GM12878 (cell line): ENCODE results near the gene LBH. TPM values are rescaled to one million over a fixed set of nuclear protein-coding genes. Genes with fewer than 3 reads are reported as not detected.

ENCODE experiments used
- ATAC-seq: fragments of 200-7000 bp; cut with Tn5 transposase; 3 replicates; pipeline ENCODE4 v1.9.1; 2020; ENCODE audit warnings: mild to moderate bottlenecking, moderate library complexity
- BruUV-seq: library from RNA; stranded (reverse); fragments of 400-500 nt; replicated peaks from 2 replicates; lab custom pipeline; 2021; lab: Mats Ljungman, UMichigan
- CTCF ChIA-PET: fragments of 300-600 bp; sonication (Branson Sonifier 250); formaldehyde crosslinking; extraction: SDS; loops from one replicate; lab custom pipeline; 2021; ENCODE audit warnings: inconsistent platforms; lab: Yijun Ruan, JAX
- POLR2A ChIA-PET: fragments of 350-600 bp; formaldehyde crosslinking; extraction: SDS; loops from one replicate; lab custom pipeline; 2021; ENCODE audit warnings: inconsistent platforms; lab: Charles Lee
- RAD21 ChIA-PET: fragments of 300-600 bp; sonication (Branson Sonifier 250); formaldehyde crosslinking; loops from one replicate; lab custom pipeline; 2023; ENCODE audit warnings: antibody characterized with exemption; ENCODE audit not compliant: unreplicated experiment; lab: Charles Lee
- SMC1A ChIA-PET: fragments of 300-600 bp; sonication (Branson Sonifier 250); formaldehyde crosslinking; loops from one replicate; lab custom pipeline; 2023; ENCODE audit not compliant: unreplicated experiment, uncharacterized antibody; lab: Charles Lee
- DNase-seq: peaks from one replicate; pipeline ENCODE4 v3.0.0-alpha.2; 2011; ENCODE audit warnings: low read depth, low spot score
- FAIRE-seq: peaks from 3 replicates; lab custom pipeline; 2011; peaks lifted over from hg19 to GRCh38; lab: Jason Lieb, UNC
- H2AFZ ChIP-seq: 2 replicates; pipeline ENCODE4 v1.6.0; 2011; ENCODE audit warnings: low read depth, low read length, control low read depth; ENCODE audit not compliant: control insufficient read depth
- H3K27ac ChIP-seq: 2 replicates; pipeline ENCODE4 v1.5.1; 2011; ENCODE audit warnings: control low read depth; ENCODE audit not compliant: control insufficient read depth, insufficient read depth
- H3K27me3 ChIP-seq, 2 experiments: replicated peaks in 1 of 2; 2 replicates each; pipeline versions ENCODE4 v1.6.0 to v1.6.1; 2011; ENCODE audit warnings: low read length in 1 of 2; ENCODE audit not compliant: control insufficient read depth in 2 of 2, insufficient read depth in 2 of 2
- H3K36me3 ChIP-seq, 2 experiments: 2 replicates each; pipeline ENCODE4 v1.5.1; 2011; ENCODE audit warnings: low read length in 1 of 2; ENCODE audit not compliant: control insufficient read depth in 2 of 2, insufficient read depth in 2 of 2
- H3K4me1 ChIP-seq: 2 replicates; pipeline ENCODE4 v1.6.1; 2011; ENCODE audit warnings: mild to moderate bottlenecking, low read length, moderate library complexity, mixed read lengths; ENCODE audit not compliant: control insufficient read depth, insufficient read depth
- H3K4me2 ChIP-seq: 2 replicates; pipeline ENCODE4 v1.6.0; 2011; ENCODE audit warnings: control low read depth; ENCODE audit not compliant: control insufficient read depth, insufficient read depth
- H3K4me3 ChIP-seq: fragments of 200-600 bp; sonication (generic); 2 replicates; pipeline ENCODE4 v1.5.1; 2016
- H3K79me2 ChIP-seq: 2 replicates; pipeline ENCODE4 v1.6.0; 2011; ENCODE audit warnings: low read length; ENCODE audit not compliant: control insufficient read depth, insufficient read depth
- H3K9ac ChIP-seq: 2 replicates; pipeline ENCODE4 v1.8.0; 2011; ENCODE audit warnings: low read length, control low read depth, mixed read lengths; ENCODE audit not compliant: control insufficient read depth, insufficient read depth
- H3K9me3 ChIP-seq: replicated peaks from 3 replicates; pipeline ENCODE4 v1.5.1; 2011; ENCODE audit warnings: mild to moderate bottlenecking, low read length; ENCODE audit not compliant: control insufficient read depth, insufficient read depth
- H4K20me1 ChIP-seq: 2 replicates; pipeline ENCODE4 v1.6.0; 2011; ENCODE audit not compliant: control insufficient read depth, insufficient read depth
- BRCA1 ChIP-seq: IDR thresholded peaks from 2 replicates; pipeline ENCODE4 v1.6.1; 2011; ENCODE audit warnings: low read depth, low read length, improper control_type of control experiment
- FOXM1 ChIP-seq: IDR thresholded peaks from 2 replicates; pipeline ENCODE4 v1.6.1; 2012; ENCODE audit warnings: low read depth, mild to moderate bottlenecking, inconsistent platforms, low read length, moderate library complexity
- IRF4 ChIP-seq: IDR thresholded peaks from 2 replicates; pipeline ENCODE4 v1.6.1; 2011; ENCODE audit warnings: low read depth, low read length
- NR2F1 ChIP-seq: fragments of 450-650 bp; conservative IDR thresholded peaks from 2 replicates; pipeline ENCODE4 v1.6.1; 2017; ENCODE audit warnings: mild to moderate bottlenecking
- POLR2AphosphoS5 ChIP-seq: IDR thresholded peaks from 2 replicates; pipeline ENCODE4 v1.6.1; 2011; ENCODE audit warnings: mild to moderate bottlenecking, low read length, inconsistent platforms
- SPI1 ChIP-seq: IDR thresholded peaks from 2 replicates; pipeline ENCODE4 v1.6.1; 2011; ENCODE audit warnings: low read depth, mild to moderate bottlenecking, low read length, moderate library complexity, borderline replicate concordance; ENCODE audit not compliant: insufficient read depth
- SREBF2 ChIP-seq: IDR thresholded peaks from 2 replicates; pipeline ENCODE4 v1.6.1; 2012; ENCODE audit warnings: mild to moderate bottlenecking, low read length
- YBX1 ChIP-seq: fragments of 450-650 bp; IDR thresholded peaks from 2 replicates; pipeline ENCODE4 v1.6.1; 2016; ENCODE audit warnings: antibody characterized with exemption
- ZBED1 ChIP-seq: IDR thresholded peaks from 2 replicates; pipeline ENCODE4 v1.6.1; 2016; ENCODE audit warnings: borderline replicate concordance
- ZNF217 ChIP-seq: fragments of 450-650 bp; IDR thresholded peaks from 2 replicates; pipeline ENCODE4 v1.6.1; 2017; ENCODE audit warnings: antibody characterized with exemption, mild to moderate bottlenecking
- WGBS: methylation state at CpG from one replicate; pipeline ENCODE4 v1.1.6; 2016; ENCODE audit warnings: low lambda C conversion rate; ENCODE audit not compliant: insufficient replicate concordance, insufficient coverage; ENCODE audit errors: missing lambda C conversion rate; 5-methylcytosine and 5-hydroxymethylcytosine counted together
- in situ Hi-C: fragments of 300-500 bp; cut with MboI; formaldehyde crosslinking; loops from 9 replicates; pipeline ENCODE4 v1.14.3; 2018; ENCODE audit warnings: mixed read lengths
- intact Hi-C: fragments of 100-400 bp; cut with micrococcal nuclease; formaldehyde crosslinking; loops from one replicate; pipeline ENCODE4 v1.14.2; 2022; ENCODE audit not compliant: unreplicated experiment
- polyA plus RNA-seq, 11 experiments: library from polyadenylated mRNA; depleted of rRNA in 4 of 11; unstranded in 6 of 11; stranded (reverse) in 5 of 11; fragments of >200 nt; fragmentation: Nextera tagmentation in 4 of 11; fragmentation: Illumina TruSeq in 1 of 11; extraction: Ambion mirVana in 4 of 11; extraction: Trizol in 1 of 11; gene quantifications; 1 replicate in 1 of 11; 2 replicates in 10 of 11; pipeline versions ENCODE4 v1.2.1 to v1.2.3, GENCODE V29; 2011 to 2016; ENCODE audit warnings: inconsistent platforms in 2 of 11, missing spikeins in 2 of 11, low read depth in 1 of 11
- total RNA-seq, 4 experiments: library from RNA; depleted of rRNA in 3 of 4; stranded (reverse); fragments of >200 nt in 3 of 4; fragmentation: Illumina TruSeq in 1 of 4; extraction: Trizol in 1 of 4; gene quantifications; 2 replicates each; pipeline versions ENCODE4 v1.2.1 to v1.2.3, GENCODE V29; 2013 to 2021

LBH gene
- total and polyA plus RNA-seq, 10 of the 15 experiments (the other 5 are each of a cell fraction or from before 2014, with no cell fraction given), result 9.3 to 133 (median 34.1) TPM

DNA sequence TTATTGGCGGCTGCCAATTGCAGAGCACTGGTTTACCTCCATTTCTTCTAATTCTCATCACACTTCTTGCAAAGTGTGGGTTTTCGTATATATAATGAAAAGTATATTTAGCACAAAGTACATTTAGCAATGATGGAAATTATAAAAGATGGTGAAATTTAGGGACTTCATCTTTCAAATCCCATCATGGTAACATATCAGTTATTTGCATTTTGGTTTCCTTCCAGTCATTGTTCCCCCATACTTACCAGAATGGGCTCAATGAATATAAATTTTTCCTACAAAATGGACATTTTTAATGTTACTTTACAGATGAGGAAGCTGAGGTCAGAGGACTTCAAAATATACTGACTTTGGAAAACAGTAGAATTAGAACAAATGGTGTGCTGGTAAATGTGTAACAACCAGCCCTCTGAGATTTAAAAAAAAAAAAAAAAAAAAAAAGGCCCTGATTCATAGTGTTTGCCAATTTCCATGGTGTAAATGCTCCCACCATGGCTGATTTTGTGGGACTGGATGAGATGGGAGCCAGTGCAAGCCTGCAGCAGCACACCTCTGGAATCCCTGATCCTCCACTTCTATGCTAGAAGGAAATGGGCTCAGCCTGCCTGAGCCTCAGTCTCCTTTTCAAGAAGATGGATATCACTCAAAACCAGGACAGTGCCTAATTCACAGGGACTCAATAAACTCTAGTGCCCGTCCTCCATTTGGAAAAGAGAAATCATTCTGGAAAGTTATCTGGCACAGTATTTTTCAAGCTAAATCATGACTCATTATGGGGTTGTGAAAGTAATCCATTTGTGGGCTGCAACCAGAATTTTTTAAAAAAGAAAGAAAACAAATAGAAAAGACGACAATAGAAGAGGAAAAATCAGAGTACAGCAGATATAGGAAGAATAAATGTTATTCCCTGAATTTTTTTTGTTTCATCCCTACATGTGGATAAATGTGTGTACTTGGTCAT lies 34.0 kb downstream of the LBH start:
- ChIA-PET POLR2A (interaction anchor here (0.9 to 1.5 kb wide), 3 partner anchors 11 to 31 kb away, joined by 3 read pairs; no protein-coding TSS in a partner anchor), SMC1A (interaction anchor here (0.5 to 5.9 kb wide), 13 partner anchors 12 to 446 kb away, joined by 3 to 24 read pairs (median 3); no protein-coding TSS in a partner anchor), RAD21 (interaction anchor here (0.6 to 2.1 kb wide), 13 partner anchors 10 to 439 kb away, joined by 3 to 9 read pairs (median 4); partner anchors contain the start of gene YPEL5), CTCF (interaction anchor here (0.6 to 1.6 kb wide), 5 partner anchors 12 to 57 kb away, joined by 3 to 4 read pairs (median 3); no protein-coding TSS in a partner anchor)
- Histone ChIP-seq H3K4me3 (no peak overlapping the region), H3K36me3 (no peaks in the 10 kb centered on the region), H4K20me1 (no peaks in the 10 kb centered on the region), H3K9ac (no peak overlapping the region), H3K9me3 (peaks cover 11% of the 10 kb centered on the region), H2AFZ (no peak overlapping the region), H3K27me3 (no peaks in the 10 kb centered on the region), H3K4me2 (no peak overlapping the region), H3K79me2 (no peaks in the 10 kb centered on the region), H3K4me1 (peaks cover 6% of the 10 kb centered on the region), H3K27ac (no peak overlapping the region)
- in situ Hi-C loops, result no loop called here
- intact Hi-C loops, result no loop called here
- FAIRE-seq (no peak), ATAC-seq (no peak), DNase-seq (no peak)
- WGBS, result 49% methylated on average over 4 of the region's 4 CpGs
- no TSS peak for BruUV-seq
- TF ChIP-seq POLR2AphosphoS5 (no peak), SREBF2 (no peak)

GRCh38 chr2:30266051-30266621 lies 34.8 kb downstream of the LBH start:
- Histone ChIP-seq H4K20me1 (no peaks in the 10 kb centered on the region), H2AFZ (peak overlapping the region; percentile 58), H3K4me3 (no peak overlapping the region), H3K9me3 (peaks cover 11% of the 10 kb centered on the region), H3K4me2 (no peak overlapping the region), H3K9ac (no peak overlapping the region), H3K27ac (no peak overlapping the region), H3K36me3 (no peaks in the 10 kb centered on the region), H3K4me1 (peaks cover 6% of the 10 kb centered on the region), H3K27me3 (no peaks in the 10 kb centered on the region), H3K79me2 (no peaks in the 10 kb centered on the region)
- FAIRE-seq, result no peak
- ChIA-PET RAD21 (interaction anchor here (0.6 to 2.1 kb wide), 11 partner anchors 10 to 439 kb away, joined by 3 to 9 read pairs (median 4); no protein-coding TSS in a partner anchor), POLR2A (interaction anchor here (0.9 to 1.5 kb wide), 3 partner anchors 10 to 32 kb away, joined by 3 read pairs; no protein-coding TSS in a partner anchor), SMC1A (interaction anchor here (0.8 to 5.9 kb wide), 12 partner anchors 13 to 445 kb away, joined by 3 to 24 read pairs (median 4); no protein-coding TSS in a partner anchor), CTCF (interaction anchor here (0.8 to 2.7 kb wide), 6 partner anchors 13 to 69 kb away, joined by 3 to 11 read pairs (median 4); no protein-coding TSS in a partner anchor)
- intact Hi-C loops (no loop called here), in situ Hi-C loops (no loop called here)
- 17% methylated on average over 7 of the region's 7 CpGs for WGBS
- TF ChIP-seq IRF4 (no peak), YBX1 (no peak), FOXM1 (no peak), NR2F1 (0 out of 2 replicates have a peak, but pooled peaks have one; percentile 17), ZBED1 (no peak), BRCA1 (no peak), ZNF217 (no peak), SPI1 (0 out of 2 replicates have a peak, but pooled peaks have one; percentile 30)
- peak; percentile 78 for ATAC-seq
- no TSS peak for BruUV-seq
- no peak for DNase-seq
